ENCODE results near the gene URB1. TPM values are rescaled to one million over a fixed set of nuclear protein-coding genes. Genes with fewer than 3 reads are reported as not detected.

The URB1 gene
- total RNA-seq, 2 donors from 2014 or later: 14.1 to 17.6 TPM

DNA sequence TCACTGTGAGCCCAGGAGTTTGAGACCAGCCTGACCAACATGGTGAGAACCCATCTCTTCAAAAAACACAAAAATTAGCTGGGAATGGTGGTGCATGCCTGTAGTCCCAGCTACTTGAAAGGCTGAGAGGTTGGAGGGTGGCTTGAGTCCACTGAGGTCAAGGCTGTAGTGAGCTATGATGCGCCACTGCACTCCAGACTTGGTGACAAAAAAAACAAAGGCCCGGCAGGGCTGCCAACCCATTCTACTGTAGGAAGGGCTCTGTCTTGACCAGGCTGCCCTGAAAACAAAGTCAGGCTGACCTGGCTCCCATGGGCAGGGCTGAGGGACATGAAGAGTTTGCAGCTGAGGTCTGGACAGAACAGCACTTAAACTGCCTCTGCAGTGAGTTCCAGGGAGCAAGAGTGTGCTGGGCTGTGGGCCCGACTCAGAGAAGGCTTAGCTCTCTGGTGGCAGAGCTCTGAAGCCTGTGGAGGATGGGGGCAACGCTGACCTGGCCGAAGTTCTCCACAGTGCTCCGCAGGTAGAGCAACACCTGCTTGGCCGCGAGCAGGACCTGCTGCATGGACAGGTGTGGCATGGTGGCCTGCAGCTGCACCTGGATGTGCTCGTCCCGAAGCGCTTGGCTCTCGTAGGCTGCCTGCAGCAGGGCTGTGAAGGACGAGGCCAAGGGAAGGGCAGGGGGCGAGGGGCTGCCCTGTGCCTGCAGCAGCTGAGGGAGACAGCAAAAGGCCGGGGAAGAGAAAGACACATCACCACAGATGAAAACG lies 42.4 kb downstream of the URB1 start:
- intact Hi-C loops (cut with DNase I): no loop called here
- no peak for DNase-seq (ENCODE audit: low spot score)

DNA sequence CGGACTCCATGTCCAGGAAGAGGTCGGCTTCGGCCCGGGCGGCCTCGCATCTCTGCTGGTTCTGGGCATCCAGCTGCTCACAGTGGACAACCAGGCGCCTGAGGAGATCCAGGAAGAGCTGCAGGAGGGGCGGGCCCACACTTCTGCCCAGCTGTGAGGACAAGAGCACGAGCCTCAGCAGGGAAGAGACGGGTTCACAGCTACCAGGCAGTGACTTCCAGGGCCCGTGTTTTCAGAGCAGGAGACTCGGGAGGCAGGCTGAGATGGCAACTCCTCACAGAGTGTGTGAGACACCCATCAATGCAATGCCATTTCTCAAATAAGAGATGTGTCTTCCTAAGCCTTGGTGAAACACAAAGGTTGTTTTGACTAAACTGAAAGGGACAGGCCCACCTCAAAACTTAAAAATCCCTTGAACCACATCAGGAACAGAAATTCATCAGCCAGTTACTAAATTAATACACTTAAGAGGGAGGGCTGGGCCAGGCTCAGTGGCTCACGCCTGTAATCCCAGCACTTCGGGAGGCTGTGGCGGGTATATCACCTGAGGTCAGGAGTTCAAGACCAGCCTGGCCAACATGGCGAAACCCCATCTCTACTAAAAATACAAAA lies 43.4 kb downstream of the URB1 start:
- intact Hi-C loops (cut with DNase I): no loop called here
- DNase-seq (ENCODE audit: low spot score): no peak

DNA sequence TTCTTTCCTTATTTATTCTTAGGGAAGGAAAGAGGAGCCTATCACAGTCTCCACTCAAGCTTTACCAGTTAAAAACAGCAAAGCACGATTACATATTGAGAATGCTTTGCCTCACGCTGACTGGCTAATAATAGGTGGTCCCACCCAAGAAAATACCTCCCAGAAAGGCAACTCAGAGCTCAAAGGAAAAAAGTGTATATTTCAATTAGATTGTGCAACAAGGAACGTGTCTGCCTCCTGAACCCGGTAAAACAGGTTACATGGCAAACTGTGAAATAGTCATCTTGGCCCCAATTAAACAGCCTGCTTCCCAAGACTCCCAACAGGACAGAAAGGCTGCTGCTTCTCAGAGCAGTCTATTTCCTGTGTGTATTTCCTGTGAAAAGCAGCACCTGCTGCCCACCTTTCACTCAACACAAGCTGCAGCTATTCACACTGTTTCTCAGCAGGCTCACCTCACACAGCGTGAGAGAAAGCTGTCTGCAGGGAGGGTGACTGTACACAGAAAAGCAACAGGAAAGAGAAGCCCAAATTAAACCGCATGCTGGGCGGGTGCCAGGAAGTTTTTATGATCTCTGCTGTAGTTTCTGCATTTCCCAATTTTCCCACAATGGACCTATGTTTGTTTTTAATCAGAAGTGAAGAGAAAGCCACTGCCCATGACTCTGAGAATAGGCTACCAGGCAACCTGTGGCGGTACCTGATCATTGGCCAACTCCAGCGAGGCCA lies 44.0 kb downstream of the URB1 start:
- intact Hi-C loops (cut with DNase I): no loop called here
- DNase-seq (ENCODE audit: low spot score): no peak

DNA sequence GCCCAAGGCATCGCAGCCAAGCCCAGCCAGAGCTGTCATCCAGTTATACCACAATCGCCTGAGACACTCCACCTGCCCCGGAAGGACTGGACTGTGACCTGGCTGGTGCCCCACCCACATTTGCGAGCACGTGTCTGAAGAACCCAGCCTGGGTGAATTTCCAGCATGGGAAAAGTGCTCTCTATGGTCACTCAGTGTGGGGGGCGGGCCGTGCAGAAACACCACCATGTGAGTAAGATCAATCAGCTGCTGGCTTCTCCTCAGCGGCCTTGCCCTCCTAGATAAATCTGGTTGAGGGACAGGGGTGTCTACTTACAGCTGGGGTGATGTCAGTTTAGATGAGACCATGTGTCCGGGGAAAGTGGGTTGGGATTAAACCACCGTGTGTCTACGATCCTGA lies 44.8 kb downstream of the URB1 start:
- DNase-seq (ENCODE audit: low spot score): no peak
- intact Hi-C loops (cut with DNase I): no loop called here

DNA sequence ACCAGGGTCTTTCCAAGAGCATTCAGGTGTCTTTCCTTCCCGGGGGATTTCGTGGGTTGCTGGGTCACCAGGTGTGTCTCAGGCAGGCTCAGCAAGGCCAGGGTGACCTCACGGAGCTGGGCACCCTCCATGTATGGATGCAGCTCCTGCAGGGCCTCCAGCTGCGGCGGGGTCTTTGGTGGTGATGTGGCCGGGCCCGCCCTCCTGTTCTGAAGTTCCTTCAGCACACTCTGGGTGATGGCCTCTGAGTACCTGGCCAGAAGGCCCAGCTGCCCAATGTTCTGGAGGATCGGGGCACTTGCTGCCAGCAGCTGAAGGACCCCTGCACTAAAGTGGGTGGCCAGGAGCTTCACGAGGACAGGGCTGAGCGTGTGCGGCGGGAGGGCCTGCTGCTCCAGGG lies 45.5 kb downstream of the URB1 start:
- no peak for DNase-seq (ENCODE audit: low spot score)
- intact Hi-C loops (cut with DNase I): no loop called here

GRCh38 chr21:32346951-32347350 lies 45.9 kb downstream of the URB1 start:
- intact Hi-C loops (cut with DNase I): no loop called here
- DNase-seq (ENCODE audit: low spot score): no peak

- intact Hi-C loops (cut with DNase I): no loop called here
- DNase-seq (ENCODE audit: low spot score): no peak
Measured at GRCh38 chr21:32340863-32341848, 51.7 kb downstream of the URB1 start.

DNA sequence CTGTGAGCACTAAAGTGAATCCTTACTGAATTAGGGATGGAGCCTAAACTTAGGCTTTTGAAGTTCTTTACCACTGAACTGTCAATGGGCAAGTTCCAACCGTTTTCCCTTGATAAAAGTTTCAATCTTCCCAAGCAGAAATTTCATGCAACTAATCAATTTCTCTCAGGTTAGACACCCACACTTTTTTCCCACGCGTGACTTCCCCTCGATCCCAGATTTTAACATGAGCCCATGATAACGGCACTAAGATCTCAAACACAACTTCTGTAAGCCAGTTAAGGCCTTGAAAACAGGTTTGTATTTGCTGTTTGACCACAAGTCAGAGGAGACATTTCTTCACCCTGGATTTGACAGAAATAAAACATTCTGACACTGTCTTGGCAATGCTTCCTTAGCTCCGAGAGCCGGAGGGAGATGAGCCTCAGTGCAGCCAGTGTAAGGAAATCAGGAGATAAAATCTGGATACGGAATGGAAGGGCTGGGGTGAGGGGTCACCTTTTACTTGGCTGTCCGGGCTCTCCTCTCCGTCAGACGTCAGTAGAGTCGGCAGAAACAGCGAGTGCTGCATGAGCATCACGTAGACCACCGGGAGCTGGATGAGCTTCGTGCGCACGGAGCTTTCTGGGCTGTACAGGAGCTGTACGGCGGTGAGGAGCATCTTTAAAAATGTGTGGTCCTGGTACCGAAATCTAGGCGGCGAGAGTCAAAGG lies 54.4 kb downstream of the URB1 start:
- intact Hi-C loops (cut with DNase I): no loop called here

GRCh38 chr21:32337206-32337605 lies 55.6 kb downstream of the URB1 start:
- intact Hi-C loops (cut with DNase I): no loop called here

More for the DNA sequence above, 54.4 kb downstream of the URB1 start:
- no peak for DNase-seq (ENCODE audit: low spot score)

GRCh38 chr21:32336711-32337110 lies 56.1 kb downstream of the URB1 start:
- intact Hi-C loops (cut with DNase I): no loop called here
- DNase-seq (ENCODE audit: low spot score): no peak

More at GRCh38 chr21:32337206-32337605, 55.6 kb downstream of the URB1 start:
- peak; percentile 70 for DNase-seq (ENCODE audit: low spot score)

DNA sequence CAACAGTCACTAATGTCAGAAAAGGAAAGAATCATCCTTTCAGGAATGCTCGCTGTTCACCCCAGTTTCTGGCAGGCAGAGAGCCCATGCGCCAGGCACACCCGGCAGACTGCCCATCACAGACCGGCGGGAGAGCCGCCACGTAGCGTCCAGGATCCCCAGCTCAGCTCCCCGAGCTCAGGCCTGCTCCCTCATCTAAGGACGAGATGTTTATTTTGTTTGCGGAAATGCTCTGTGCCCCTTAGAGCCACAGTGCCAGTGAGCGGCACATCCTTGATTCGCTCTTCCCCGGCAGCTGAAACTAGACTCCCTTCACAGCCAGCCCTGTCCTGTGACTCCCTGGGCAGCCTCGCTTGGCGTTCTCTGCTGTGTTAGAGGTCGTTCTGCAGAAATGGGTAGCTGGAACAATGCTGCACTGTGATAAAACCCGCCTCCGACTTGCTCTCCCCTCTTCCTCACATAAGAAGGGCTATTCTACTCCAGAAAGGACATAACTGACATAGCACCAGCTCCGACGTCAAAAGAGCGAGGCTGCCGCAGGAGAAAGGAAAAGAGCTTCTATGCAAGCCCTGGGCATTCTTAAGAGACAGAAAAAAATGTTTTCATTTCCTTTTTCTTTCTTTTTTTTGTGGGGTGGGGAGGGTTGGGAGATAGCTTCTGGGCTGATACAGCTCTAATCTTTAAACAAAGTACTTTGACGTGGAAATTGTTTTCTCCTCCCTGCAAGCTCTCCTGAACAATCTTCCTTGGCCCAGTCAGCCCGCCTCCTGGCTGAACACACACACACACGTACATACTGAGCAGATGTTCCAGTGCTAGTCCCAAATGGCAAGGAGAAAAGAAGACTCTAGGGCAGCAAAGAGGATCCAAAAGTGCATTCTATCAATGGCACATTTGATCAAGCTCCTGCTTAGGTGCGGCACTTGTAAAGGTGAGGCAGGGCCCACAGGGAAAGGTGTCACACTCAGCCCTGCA lies 56.9 kb downstream of the URB1 start:
- no peak for DNase-seq (ENCODE audit: low spot score)
- intact Hi-C loops (cut with DNase I): no loop called here

DNA sequence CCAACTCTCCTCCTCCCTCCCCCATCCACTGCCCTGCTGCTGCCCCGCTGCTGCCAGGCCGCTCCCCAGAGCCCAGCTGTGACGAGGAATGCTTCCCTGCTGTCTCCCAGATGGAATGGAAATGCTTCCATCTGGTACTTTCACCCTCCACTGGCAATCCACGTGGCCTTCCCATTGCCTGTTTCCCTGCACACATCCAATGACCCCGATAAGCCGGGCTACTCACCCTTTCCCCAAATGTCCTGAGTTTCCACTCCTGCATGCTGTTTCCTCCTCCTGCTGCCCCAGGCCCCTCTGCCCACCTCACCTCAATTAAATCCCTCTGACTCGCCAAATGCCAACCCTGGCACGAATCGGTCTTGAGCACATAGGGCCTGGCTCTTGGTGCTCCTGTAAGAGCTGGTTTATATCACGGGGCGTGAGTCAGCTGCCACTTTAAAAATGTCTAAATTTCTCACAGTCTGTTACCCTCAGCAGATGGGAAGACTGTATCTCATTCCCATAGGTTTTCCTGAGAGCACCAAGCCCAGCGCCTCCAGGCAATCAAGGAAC lies 57.8 kb downstream of the URB1 start:
- intact Hi-C loops (cut with DNase I): no loop called here
- no peak for DNase-seq (ENCODE audit: low spot score)

DNA sequence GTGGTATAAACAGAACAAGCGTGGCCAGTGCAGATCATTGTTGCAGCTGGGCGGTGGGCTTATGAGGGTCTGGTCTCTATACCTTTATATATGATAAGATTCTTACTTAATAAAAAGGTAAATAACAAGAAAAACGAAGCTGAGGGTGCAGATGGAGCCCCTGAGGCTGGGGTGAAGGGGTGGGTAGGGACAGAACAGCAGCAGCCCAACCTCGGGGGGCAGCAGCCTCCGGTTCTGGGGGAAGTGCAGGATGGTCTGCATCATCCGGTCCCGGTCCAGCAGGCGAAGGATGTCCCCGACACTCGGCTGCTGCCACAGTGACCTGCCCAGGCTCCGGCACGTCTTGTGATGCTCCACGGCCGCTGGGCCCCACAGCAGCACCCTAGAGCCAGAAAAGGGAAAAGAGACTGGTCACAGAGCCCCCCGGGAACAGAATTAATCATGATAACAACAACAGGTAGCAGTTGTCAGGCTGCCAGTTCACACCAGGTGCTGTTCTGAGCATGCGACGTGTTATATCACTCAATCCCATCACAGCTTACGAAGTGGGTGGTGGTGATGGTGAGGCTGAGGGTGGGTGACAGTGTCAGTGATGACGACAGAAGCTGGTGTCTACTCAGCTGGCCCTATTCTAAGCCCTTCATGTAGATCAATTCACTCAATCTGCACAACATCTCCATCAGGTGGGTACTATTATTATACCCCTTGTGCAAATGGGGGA lies 58.7 kb downstream of the URB1 start:
- intact Hi-C loops (cut with DNase I): loop anchor here in 1 of 2 donors (1.0 kb wide), 1 partner anchor 50 kb away; no protein-coding TSS in a partner anchor

DNA sequence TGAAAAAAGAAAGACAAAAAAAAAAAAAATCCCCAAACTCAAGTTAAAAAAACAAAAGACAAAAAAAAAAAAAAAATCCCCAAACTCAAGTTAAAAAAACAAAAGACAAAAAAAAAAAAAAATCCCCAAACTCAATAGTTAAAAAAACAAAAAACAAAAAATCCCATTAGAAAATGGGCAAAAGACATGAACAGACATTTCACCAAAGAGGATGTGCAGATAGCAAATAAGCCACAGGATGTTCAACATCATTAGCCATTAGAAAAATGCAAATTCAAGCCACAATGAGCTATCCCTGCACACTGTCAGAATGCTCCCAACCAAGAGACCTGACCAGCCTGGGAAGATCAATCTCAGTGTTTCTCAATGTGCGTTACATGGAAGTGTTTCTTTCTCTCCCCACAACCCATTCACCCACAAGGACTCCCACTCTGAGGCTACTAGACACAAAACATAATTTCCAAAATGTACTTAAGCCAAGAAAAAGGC lies 60.3 kb downstream of the URB1 start:
- intact Hi-C loops (cut with DNase I): no loop called here
- no peak for DNase-seq (ENCODE audit: low spot score)

More for the DNA sequence above, 58.7 kb downstream of the URB1 start:
- no peak for DNase-seq (ENCODE audit: low spot score)

GRCh38 chr21:32331444-32332305 lies 61.1 kb downstream of the URB1 start:
- peak; percentile 45 for DNase-seq (ENCODE audit: low spot score)

More at GRCh38 chr21:32331444-32332305, 61.1 kb downstream of the URB1 start:
- intact Hi-C loops (cut with DNase I): no loop called here
